HCT116 (cell line): ENCODE results near the gene MX2. TPM values are rescaled to one million over a fixed set of nuclear protein-coding genes. Genes with fewer than 3 reads are reported as not detected.

ENCODE experiments used
- ATAC-seq: fragments of 200-7000 bp; cut with Tn5 transposase; 2 replicates; pipeline ENCODE4 v1.9.1; 2020; ENCODE audit warnings: mild to moderate bottlenecking, moderate library complexity
- BruUV-seq: library from RNA; stranded (reverse); fragments of 400-500 nt; replicated peaks from 2 replicates; lab custom pipeline; 2021; lab: Mats Ljungman, UMichigan
- CTCF ChIA-PET: fragments of 300-600 bp; sonication (Branson Sonifier 250); formaldehyde crosslinking; loops from one replicate; lab custom pipeline; 2021; ENCODE audit warnings: antibody characterized with exemption; lab: Charles Lee
- POLR2A ChIA-PET: fragments of 300-600, 350-600 bp; sonication (Branson Sonifier 250); formaldehyde crosslinking; loops from one replicate; lab custom pipeline; 2021; ENCODE audit warnings: antibody characterized with exemption; lab: Charles Lee
- RAD21 ChIA-PET, 2 experiments: fragments of 300-600 bp; sonication (Branson Sonifier 250); formaldehyde crosslinking; loops; one replicate each; lab custom pipeline; 2023; ENCODE audit warnings: low total read pairs in 2 of 2; ENCODE audit not compliant: uncharacterized antibody in 2 of 2, unreplicated experiment in 2 of 2, low non-redundant PET in 1 of 2; lab: Charles Lee
- DNase-seq: peaks from one replicate; pipeline ENCODE4 v3.0.0-alpha.2; 2010; ENCODE audit warnings: low read depth, low spot score
- H2AFZ ChIP-seq: fragments of 200-600 bp; shearing (Covaris generic), sonication (generic); 2 replicates; pipeline ENCODE4 v1.6.1; 2017; ENCODE audit warnings: low read depth, mixed run types, mixed read lengths, antibody characterized with exemption, low read length; ENCODE audit not compliant: poor library complexity, severe bottlenecking
- H3K27ac ChIP-seq: 2 replicates; pipeline ENCODE4 v1.5.1; 2012; ENCODE audit warnings: low read depth, low read length
- H3K27me3 ChIP-seq: fragments of 200-600 bp; sonication (generic); 2 replicates; pipeline ENCODE4 v1.6.1; 2016; ENCODE audit warnings: mixed run types, low read length, mixed read lengths; ENCODE audit not compliant: insufficient read depth
- H3K36me3 ChIP-seq, 2 experiments: fragments of 200-500 bp in 1 of 2; fragments of 200-600 bp in 1 of 2; sonication (Bioruptor generic) in 1 of 2; sonication (generic) in 1 of 2; 2 replicates each; pipeline versions ENCODE4 v1.5.1 to v1.6.1; 2014 to 2016; ENCODE audit warnings: low read length in 2 of 2, inconsistent platforms in 1 of 2, mixed read lengths in 1 of 2, mixed run types in 1 of 2; ENCODE audit not compliant: insufficient read depth in 2 of 2, control insufficient read depth in 1 of 2
- H3K4me1 ChIP-seq, 2 experiments: fragments of 200-600 bp in 1 of 2; sonication (generic) in 1 of 2; 2 replicates each; pipeline versions ENCODE4 v1.5.1 to v1.6.1; 2012 to 2017; ENCODE audit warnings: low read length in 2 of 2, inconsistent platforms in 1 of 2, mild to moderate bottlenecking in 1 of 2, mixed read lengths in 1 of 2, mixed run types in 1 of 2, moderate library complexity in 1 of 2; ENCODE audit not compliant: insufficient read depth in 2 of 2, control insufficient read depth in 1 of 2
- H3K4me2 ChIP-seq: fragments of 200-600 bp; sonication (generic); 2 replicates; pipeline ENCODE4 v1.6.1; 2017; ENCODE audit warnings: mixed run types, low read length, mixed read lengths
- H3K4me3 ChIP-seq, 2 experiments: fragments of 200-600 bp in 1 of 2; sonication (generic) in 1 of 2; replicated peaks in 1 of 2; 2 replicates each; pipeline ENCODE4 v1.5.1; 2011 to 2016; ENCODE audit warnings: low read length in 2 of 2, control low read depth in 1 of 2, low read depth in 1 of 2, mild to moderate bottlenecking in 1 of 2, mixed read lengths in 1 of 2, mixed run types in 1 of 2
- H3K79me2 ChIP-seq: fragments of 200-600 bp; sonication (generic); 2 replicates; pipeline ENCODE4 v1.6.1; 2017; ENCODE audit warnings: mild to moderate bottlenecking, mixed run types, low read length, moderate library complexity, mixed read lengths; ENCODE audit not compliant: insufficient read depth
- H3K9ac ChIP-seq: fragments of 200-600 bp; sonication (generic); 2 replicates; pipeline ENCODE4 v1.6.1; 2016; ENCODE audit warnings: low read length, mixed read lengths
- H3K9me2 ChIP-seq: fragments of 200-600 bp; sonication (generic), shearing (Covaris generic); 2 replicates; pipeline ENCODE4 v1.6.1; 2017; ENCODE audit warnings: mixed run types, mild to moderate bottlenecking, moderate library complexity; ENCODE audit not compliant: insufficient read depth
- H3K9me3 ChIP-seq, 2 experiments: fragments of 200-500 bp in 1 of 2; fragments of 200-600 bp in 1 of 2; sonication (Bioruptor generic) in 1 of 2; sonication (generic) in 1 of 2; 2 replicates each; pipeline ENCODE4 v1.6.1; 2014 to 2017; ENCODE audit warnings: low read length in 2 of 2, mixed read lengths in 2 of 2, inconsistent platforms in 1 of 2, low read depth in 1 of 2, mild to moderate bottlenecking in 1 of 2, mixed run types in 1 of 2, moderate library complexity in 1 of 2; ENCODE audit not compliant: control insufficient read depth in 1 of 2, insufficient read depth in 1 of 2
- H4K20me1 ChIP-seq: fragments of 200-600 bp; sonication (generic), shearing (Covaris generic); 2 replicates; pipeline ENCODE4 v1.6.1; 2017; ENCODE audit warnings: mixed run types, mild to moderate bottlenecking, moderate library complexity; ENCODE audit not compliant: insufficient read depth
- ELF1 ChIP-seq: IDR thresholded peaks from 2 replicates; pipeline ENCODE4 v1.6.1; 2012; ENCODE audit warnings: low read depth, borderline replicate concordance
- EZH2phosphoT487 ChIP-seq: fragments of 200-600 bp; IDR thresholded peaks from 2 replicates; pipeline ENCODE4 v1.6.1; 2018; ENCODE audit warnings: antibody characterized with exemption, borderline replicate concordance
- JUND ChIP-seq: IDR thresholded peaks from 2 replicates; pipeline ENCODE4 v1.6.1; 2012
- POLR2A ChIP-seq: IDR thresholded peaks from 2 replicates; pipeline ENCODE4 v1.7.0; 2011; ENCODE audit warnings: borderline replicate concordance; ENCODE audit not compliant: insufficient read depth, insufficient read length; ENCODE audit errors: extremely low read depth
- POLR2AphosphoS5 ChIP-seq: IDR thresholded peaks from 2 replicates; pipeline ENCODE4 v1.6.1; 2011; ENCODE audit warnings: mild to moderate bottlenecking, low read depth, low read length, moderate library complexity
- RAD21 ChIP-seq: IDR thresholded peaks from 2 replicates; pipeline ENCODE4 v1.6.1; 2012; ENCODE audit warnings: low read depth, mild to moderate bottlenecking
- SP1 ChIP-seq: IDR thresholded peaks from 2 replicates; pipeline ENCODE4 v1.6.1; 2012; ENCODE audit warnings: low read depth
- ZNF274 ChIP-seq: fragments of 200-500 bp; sonication (Bioruptor generic); IDR thresholded peaks from 2 replicates; pipeline ENCODE4 v1.6.1; 2014; ENCODE audit warnings: mild to moderate bottlenecking, low read depth, low read length, inconsistent platforms
- intact Hi-C: fragments of 100-400 bp; cut with micrococcal nuclease; formaldehyde crosslinking; loops from 2 replicates; pipeline ENCODE4 v1.10.0; 2022
- total RNA-seq: library from RNA; stranded (reverse); gene quantifications from one replicate; pipeline ENCODE4 v1.2.1, GENCODE V29; 2021; ENCODE audit not compliant: unreplicated experiment
- TF ChIP-seq, protein P1 (sequence below), 3 experiments: fragments of 200-600 bp in 1 of 3; sonication (generic) in 1 of 3; IDR thresholded peaks in 2 of 3; conservative IDR thresholded peaks in 1 of 3; 2 replicates each; pipeline ENCODE4 v1.5.1; 2012 to 2017; ENCODE audit warnings: low read depth in 2 of 3, low read length in 2 of 3, antibody characterized with exemption in 1 of 3, borderline replicate concordance in 1 of 3, control low read depth in 1 of 3, mild to moderate bottlenecking in 1 of 3, mixed read lengths in 1 of 3, mixed run types in 1 of 3, moderate library complexity in 1 of 3; ENCODE audit not compliant: insufficient read depth in 1 of 3
- TF ChIP-seq, protein P2 (sequence below): IDR thresholded peaks from 2 replicates; pipeline ENCODE4 v1.6.1; 2011; ENCODE audit warnings: mild to moderate bottlenecking, low read length, moderate library complexity; ENCODE audit not compliant: insufficient replicate concordance; ENCODE audit errors: extremely low read depth
- TF ChIP-seq, protein P3 (sequence below): IDR thresholded peaks from 2 replicates; pipeline ENCODE4 v1.6.1; 2012

The MX2 gene
- total RNA-seq, 1 experiment from 2014 or later: 0.22 TPM

DNA sequence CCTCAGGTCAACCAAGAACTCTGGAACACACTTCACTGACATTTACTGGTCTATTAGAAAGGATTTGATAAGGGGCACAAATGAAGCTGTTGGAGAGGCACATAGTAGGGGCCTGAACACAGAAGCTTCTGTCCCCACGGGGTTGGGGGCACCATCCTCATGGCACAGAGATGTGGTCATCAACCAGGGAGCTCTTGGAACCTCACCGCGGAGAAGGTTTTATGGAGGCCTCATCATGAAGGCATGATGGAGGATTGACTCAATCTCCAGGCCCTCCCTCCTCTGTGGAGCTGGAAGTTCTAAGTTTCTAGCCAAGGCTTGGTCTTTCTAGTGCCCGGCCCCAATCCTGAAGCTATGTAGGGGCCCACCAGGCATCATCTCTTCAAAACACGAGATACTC is 87.8 kb downstream of the MX2 start (continued):
- TF ChIP-seq, protein P1, sequence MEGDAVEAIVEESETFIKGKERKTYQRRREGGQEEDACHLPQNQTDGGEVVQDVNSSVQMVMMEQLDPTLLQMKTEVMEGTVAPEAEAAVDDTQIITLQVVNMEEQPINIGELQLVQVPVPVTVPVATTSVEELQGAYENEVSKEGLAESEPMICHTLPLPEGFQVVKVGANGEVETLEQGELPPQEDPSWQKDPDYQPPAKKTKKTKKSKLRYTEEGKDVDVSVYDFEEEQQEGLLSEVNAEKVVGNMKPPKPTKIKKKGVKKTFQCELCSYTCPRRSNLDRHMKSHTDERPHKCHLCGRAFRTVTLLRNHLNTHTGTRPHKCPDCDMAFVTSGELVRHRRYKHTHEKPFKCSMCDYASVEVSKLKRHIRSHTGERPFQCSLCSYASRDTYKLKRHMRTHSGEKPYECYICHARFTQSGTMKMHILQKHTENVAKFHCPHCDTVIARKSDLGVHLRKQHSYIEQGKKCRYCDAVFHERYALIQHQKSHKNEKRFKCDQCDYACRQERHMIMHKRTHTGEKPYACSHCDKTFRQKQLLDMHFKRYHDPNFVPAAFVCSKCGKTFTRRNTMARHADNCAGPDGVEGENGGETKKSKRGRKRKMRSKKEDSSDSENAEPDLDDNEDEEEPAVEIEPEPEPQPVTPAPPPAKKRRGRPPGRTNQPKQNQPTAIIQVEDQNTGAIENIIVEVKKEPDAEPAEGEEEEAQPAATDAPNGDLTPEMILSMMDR (IDR thresholded peaks at IDR 0.05 in 2 of 3, conservative IDR thresholded peaks at IDR 0.05 in 1 of 3; ENCODE audit: borderline replicate concordance in 1 of 3, insufficient read depth in 1 of 3, low read depth in 2 of 3, low read length in 2 of 3): no peak
- TF ChIP-seq, protein P2, sequence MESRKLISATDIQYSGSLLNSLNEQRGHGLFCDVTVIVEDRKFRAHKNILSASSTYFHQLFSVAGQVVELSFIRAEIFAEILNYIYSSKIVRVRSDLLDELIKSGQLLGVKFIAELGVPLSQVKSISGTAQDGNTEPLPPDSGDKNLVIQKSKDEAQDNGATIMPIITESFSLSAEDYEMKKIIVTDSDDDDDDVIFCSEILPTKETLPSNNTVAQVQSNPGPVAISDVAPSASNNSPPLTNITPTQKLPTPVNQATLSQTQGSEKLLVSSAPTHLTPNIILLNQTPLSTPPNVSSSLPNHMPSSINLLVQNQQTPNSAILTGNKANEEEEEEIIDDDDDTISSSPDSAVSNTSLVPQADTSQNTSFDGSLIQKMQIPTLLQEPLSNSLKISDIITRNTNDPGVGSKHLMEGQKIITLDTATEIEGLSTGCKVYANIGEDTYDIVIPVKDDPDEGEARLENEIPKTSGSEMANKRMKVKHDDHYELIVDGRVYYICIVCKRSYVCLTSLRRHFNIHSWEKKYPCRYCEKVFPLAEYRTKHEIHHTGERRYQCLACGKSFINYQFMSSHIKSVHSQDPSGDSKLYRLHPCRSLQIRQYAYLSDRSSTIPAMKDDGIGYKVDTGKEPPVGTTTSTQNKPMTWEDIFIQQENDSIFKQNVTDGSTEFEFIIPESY: no peak
- no peak for TF ChIP-seq JUND
- no peak for TF ChIP-seq SP1
- no peak for TF ChIP-seq POLR2A

DNA sequence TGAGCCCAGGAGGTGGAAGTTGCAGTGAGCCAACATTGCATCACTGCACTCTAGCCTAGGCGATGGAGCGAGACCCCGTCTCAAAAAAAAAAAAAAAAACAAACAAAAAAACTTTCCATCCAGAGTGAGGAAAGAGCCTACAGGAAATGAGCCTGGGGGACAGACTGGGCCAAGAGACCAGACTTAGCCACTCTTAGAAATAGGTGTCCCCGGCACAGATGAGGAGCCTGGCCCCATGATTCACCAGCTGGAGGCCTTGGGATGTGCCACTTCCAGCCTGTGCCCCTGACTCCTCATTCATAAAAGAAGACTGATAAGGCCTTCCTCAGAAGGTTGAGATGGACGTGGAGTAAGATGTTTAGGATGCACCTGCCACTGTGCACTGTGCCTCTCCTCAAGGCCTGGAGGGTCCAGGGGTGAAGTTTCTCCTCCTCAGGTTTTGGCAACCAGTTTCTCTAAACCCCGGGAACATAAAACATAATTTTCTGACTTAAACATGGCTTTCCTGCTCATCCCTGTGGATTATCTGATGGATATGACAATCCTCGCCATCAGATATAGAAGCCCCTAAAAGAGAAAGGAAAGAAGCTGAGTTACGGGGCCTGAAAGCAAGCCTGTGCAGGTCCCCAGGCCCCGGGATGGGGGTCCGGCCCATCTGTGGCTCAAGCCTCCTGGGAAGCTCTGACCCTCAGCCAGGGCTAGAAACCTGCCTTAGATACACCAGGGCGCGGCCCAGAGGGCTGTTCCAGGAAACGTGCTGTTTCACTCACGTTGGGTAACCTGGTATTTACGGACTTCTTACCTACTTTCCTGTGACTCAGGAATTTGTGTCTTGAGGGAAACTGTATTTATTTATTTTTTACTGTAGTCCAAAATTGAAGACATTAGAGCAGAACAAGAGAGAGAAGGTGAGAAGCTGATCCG is 90.2 kb downstream of the MX2 start:
- intact Hi-C loops: no loop called here
- DNase-seq: no peak
- Histone ChIP-seq H3K9me2 (no peaks in the 10 kb centered on the region), H4K20me1 (no peaks in the 10 kb centered on the region), H3K27ac (no peak overlapping the region), H2AFZ (no peak overlapping the region), H3K27me3 (no peaks in the 10 kb centered on the region), H3K36me3 (no peaks in the 10 kb centered on the region), H3K9ac (no peak overlapping the region), H3K4me3 (no peak overlapping the region), H3K9me3 (no peaks in the 10 kb centered on the region), H3K4me2 (no peak overlapping the region), H3K79me2 (no peaks in the 10 kb centered on the region), H3K4me1 (no peaks in the 10 kb centered on the region)
- ChIA-PET POLR2A (no interaction called here), RAD21 (no interaction called here), CTCF (no interaction called here)
- ATAC-seq: no peak
- BruUV-seq: no TSS peak
- TF ChIP-seq, protein P3, sequence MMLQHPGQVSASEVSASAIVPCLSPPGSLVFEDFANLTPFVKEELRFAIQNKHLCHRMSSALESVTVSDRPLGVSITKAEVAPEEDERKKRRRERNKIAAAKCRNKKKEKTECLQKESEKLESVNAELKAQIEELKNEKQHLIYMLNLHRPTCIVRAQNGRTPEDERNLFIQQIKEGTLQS: no peak
- no peak for TF ChIP-seq ELF1
- no peak for TF ChIP-seq ZNF274
- no peak for TF ChIP-seq POLR2AphosphoS5
- TF ChIP-seq EZH2phosphoT487: no peak
- no peak for TF ChIP-seq RAD21
